Cardiac septum (tissue), 1 donor: ENCODE results near the gene TMEM236. TPM values are rescaled to one million over a fixed set of nuclear protein-coding genes. Genes with fewer than 3 reads are reported as not detected.

Experiments used
- DNase-seq: peaks from one replicate; pipeline ENCODE4 v3.0.0-alpha.2; 2020; ENCODE audit warnings: low spot score
- intact Hi-C: fragments of 100-400 bp; cut with DNase I; formaldehyde crosslinking; loops from one replicate; pipeline ENCODE4 v1.14.0; 2022
- total RNA-seq: library from RNA; stranded (reverse); fragmentation: NEBNext Ultra II Directional; extraction: Animal tissue kit (Norgen Biotek cat#: 25700); gene quantifications from one replicate; pipeline ENCODE4 v1.2.1, GENCODE V29; 2021
- donor health status: DM: no; HTN: no; CAD: no.

The TMEM236 gene
- total RNA-seq, 1 donor from 2014 or later: 0.54 TPM

DNA sequence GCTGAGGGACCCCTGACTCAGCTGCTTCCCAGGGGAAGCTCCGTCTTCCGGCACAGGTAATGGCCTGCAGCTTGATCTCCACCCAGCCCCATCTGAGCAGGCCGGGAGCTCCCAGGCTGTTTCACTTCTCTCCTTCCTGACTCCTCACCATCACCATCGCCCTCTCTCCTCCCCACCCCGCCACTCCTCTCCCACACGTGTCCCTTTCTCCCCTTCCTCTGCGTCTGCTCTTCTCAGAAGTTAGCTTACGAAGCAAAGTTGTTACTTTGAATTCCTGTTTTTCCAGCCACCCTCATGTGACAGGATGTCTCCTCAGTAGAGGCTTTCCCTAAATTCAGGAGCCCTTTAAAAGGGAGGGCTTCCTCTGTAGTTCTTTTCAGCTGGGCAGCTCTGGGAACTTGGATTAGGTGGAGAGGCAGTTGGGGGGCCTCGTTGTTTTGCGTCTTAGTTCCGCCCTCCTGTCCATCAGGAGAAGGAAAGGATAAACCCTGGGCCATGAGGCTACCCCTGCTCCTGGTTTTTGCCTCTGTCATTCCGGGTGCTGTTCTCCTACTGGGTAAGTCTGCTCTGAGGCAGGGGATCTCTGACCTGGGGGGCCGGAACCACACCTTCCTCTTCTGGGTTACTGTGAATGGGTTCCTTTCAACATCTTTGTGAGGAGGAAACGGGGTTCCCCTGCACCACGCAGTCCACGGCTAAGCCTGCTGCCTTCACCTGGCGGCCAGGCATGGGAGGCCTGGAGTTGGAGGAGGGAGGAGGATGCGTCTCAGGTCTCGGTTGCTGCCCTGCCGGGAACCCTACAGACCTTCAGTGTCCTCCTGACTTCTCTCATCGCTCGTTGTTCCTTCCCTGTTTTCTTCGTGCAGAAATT is 57.2 kb downstream of the TMEM236 start, which contains the start of gene MRC1:
Gene MRC1, plus strand, starts transcription at position 378 of the 871 bp plus-strand sequence. Its CDS starts 118 bp downstream, at position 496.
- intact Hi-C loops: no loop called here
- no peak for DNase-seq

DNA sequence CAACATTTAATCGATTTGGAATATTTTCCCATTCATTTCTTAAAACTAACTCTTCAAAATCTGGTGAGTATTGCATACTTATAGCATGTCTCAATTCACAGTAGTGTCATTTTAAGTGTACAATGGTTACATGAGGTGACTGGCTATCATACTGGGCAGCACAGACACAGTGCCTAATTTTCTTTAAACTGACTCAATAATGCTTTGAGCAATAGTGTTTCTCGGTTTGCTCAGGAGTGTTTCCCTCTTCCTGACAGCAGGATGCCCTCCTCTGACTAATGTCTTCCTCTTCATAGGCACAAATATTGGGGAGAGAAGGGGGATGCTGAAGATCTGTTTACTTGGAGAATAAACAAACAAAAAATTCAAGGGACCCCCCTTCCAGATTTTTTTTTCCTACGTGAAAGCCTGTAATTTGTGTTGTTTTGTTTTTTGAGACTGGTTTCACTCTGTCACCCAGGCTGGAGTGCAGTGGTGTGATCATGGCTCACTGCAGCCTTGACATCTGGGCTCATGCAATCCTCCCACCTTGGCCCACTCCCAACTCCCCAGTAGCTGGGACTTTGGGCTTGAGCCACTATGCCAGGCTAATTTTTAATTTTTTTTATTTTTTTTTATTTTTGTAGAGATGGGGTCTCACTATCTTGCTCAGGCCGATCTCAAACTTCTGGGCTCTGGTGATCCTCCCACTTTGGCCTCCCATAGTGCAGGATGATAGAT is 59.3 kb downstream of the TMEM236 start:
- no peak for DNase-seq
- intact Hi-C loops: no loop called here

DNA sequence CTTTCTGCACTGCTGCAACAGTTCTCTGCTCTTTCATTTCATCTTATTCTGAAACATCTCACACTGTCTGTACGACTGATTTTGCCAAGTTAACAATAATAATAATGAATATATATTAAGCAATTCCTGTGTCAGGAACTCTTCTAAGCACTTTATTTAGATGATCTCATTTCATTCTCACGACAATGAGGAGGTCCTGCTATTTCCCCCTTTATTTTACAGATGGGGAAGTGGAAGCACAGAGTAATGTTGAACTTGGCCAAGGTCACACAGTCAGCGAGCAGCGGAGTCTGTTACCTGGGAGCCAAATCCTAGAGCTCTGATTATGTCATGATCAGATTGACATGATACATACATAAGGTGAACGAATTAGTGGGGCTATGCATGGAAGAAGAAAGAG is 63.0 kb downstream of the TMEM236 start:
- no peak for DNase-seq
- intact Hi-C loops: no loop called here

DNA sequence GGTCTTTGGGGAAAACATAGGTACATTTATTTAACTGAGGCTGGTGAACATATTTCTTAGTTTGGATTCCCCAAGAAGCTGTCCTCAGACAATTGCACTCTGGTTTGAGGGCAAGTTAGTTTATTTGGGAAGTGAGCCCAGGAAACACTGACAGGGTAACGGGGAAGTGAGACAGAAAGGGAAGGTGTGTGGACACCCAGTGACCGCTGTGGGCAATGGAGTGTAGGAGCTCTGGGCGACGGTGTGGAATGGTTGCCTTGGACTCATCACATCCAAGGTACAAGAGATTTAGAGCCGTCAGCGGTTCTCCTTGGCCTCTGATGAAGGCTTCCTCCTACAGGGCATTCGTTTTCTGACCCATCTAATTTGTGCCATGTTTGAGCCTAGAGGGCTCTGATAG is 64.2 kb downstream of the TMEM236 start:
- DNase-seq: no peak

DNA sequence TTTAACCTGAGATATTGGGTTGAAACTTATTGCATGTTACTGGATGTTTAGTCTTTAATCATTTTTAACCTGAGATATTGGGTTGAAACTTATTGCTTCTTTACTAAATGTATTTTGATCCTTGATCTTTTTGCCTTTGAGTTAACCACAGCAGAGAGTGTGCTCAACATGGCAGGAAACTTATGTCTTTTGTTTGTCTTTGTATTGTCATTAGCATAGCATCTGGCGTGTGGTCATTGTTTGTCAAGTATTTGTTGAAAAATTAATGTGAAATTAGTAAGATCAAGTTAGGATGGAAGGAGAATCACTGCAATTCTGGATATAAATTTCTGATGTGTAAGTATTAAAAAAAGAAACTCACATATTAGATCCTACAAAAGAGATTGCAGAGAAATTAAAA is 65.3 kb downstream of the TMEM236 start:
- DNase-seq: no peak
- intact Hi-C loops: no loop called here

More for the DNA sequence above, 64.2 kb downstream of the TMEM236 start:
- intact Hi-C loops: no loop called here

DNA sequence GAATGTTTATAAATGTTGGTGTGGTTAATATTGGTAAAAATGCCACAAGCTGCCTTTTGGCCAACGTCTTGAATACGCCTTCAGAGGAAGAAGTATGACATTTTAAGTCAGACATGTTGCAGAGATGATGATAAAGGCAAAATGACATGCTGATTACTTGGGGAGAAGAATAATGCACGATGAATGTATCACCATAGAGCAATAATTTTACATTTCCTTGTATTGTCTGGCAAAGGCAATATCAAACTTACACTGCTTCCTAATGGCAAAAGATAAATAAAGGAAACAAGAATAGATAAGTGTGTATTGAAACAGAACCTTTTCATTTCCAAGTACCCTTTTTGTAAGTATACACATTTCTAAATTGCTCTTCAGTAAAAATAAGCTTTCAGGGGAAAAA is 65.8 kb downstream of the TMEM236 start:
- no peak for DNase-seq
- intact Hi-C loops: no loop called here

DNA sequence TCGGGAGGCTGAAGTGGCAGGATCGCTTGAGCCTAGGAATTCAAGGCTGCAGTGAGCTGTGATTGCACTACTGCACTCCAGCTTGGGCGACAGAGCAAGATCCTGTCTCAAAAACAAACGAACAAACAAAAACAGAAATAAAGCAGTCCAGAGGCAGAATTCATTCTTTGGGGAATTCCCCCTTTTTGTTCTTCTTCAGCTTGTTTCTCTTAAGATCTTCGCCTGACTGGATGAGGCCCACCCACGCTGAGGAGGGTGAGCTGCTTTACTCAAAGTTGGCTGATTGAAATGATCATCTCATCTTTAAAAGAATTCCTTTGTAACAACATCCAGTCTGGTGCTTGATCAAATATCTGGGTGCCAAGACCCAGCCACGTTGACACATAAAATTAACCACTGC is 67.8 kb downstream of the TMEM236 start:
- intact Hi-C loops: no loop called here
- no peak for DNase-seq

DNA sequence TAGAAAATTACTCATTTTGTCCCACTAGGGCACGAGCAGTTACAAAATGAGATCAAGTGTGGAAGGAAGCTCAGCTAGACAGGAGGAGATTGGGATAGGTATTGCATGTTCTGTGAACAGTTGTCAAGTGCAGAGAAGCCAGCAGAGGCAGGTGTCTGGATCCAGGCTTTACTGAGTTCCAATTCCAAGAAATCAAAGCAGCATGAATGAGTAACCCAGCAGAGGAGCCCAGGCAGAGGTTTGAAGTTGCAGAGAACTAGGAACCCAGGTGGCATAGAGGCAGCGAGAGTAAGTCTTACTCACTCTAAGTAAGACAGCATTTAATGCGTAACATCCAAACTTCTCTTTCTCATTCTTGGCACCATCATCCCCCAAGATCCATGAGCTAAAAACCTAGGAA is 68.9 kb downstream of the TMEM236 start:
- no peak for DNase-seq
- intact Hi-C loops: no loop called here

DNA sequence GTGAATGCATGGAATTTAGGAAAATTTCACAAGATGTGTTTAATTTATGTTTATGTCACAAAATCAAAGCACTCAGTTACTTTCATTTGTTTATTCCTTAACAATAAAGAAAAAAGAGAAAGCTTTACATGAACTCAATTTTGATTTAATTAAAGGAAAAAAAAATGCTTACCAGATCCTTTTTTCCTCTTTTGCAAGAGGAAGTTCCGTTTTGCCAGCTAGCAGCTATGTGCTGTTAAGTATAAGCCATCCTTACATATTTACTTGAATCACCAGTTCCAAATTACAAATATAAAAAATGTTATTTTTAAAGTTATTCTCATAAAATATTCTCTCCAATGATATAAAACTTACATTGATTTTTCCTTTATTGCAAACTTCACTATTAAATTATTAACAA is 69.9 kb downstream of the TMEM236 start:
- no peak for DNase-seq
- intact Hi-C loops: no loop called here

DNA sequence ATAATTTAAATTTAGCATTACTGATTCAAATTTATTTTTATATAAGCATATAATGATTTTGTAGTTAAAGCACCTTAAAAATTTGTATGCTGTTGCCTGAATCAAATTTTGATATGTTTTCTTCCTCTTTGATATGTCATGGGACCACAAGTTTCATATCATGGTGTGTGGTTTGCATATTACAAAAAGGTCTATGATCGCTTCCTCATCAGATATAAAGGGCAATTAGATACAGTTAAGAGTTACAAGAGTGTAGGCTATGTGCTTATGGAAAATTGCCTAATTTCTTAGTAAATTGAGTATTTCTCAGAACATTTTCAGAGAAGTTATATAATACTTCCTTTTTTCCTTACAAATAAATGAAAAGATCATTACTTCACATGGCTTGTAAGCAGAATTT is 79.3 kb downstream of the TMEM236 start:
- intact Hi-C loops: no loop called here
- no peak for DNase-seq

DNA sequence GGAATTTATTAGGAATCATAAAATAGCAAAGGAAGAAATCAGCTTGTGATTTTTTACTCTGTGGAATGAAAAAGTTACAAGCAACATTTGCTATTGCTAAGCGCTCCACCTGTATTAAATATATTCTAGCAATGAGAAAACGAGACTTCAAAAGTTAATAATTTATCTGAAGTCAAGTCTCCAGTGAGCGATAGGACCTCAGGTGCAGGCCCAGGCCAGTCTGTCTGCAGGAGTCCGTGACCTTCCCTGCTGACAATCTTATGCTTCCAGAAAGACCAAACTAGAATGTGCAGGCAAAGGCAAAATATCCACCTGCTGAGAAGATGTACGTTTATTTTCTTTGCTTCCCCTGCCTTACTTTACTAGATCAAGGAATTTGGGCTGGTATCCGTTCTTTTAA is 79.9 kb downstream of the TMEM236 start:
- DNase-seq: no peak
- intact Hi-C loops: no loop called here

DNA sequence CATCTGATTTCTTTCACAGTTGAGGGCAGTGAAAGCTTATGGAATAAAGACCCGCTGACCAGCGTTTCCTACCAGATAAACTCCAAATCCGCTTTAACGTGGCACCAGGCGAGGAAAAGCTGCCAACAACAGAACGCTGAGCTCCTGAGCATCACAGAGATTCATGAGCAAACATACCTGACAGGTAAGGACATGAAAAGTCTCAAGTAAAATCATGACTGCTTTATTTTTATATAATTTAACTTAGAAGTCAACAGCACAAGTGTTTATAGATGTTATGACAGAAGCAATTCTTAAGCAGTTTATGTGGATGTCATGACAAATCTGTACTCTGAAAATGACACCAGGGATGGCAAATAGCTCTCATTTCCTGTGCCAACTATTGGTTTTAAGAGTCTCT is 81.7 kb downstream of the TMEM236 start:
- intact Hi-C loops: no loop called here
- no peak for DNase-seq

DNA sequence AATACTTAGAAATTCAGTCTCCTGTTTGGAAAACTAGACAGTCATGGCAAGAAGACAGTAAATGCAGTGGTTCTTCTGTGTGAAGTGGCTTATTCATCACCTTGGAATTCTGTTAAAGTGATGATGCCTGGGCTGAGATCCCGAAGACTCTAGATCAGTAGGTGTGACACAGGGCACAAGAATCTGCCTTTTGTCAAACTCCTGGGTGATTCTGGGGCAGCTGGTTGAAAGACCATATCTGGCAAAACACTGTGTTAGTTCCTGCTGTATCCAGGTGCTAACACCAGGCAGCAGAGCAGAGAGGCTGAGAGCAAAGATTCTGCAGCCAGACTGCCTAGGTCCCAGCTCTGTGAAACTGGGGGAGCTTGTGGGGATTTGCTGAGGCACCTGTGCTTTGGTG is 83.7 kb downstream of the TMEM236 start:
- intact Hi-C loops: no loop called here
- DNase-seq: no peak

DNA sequence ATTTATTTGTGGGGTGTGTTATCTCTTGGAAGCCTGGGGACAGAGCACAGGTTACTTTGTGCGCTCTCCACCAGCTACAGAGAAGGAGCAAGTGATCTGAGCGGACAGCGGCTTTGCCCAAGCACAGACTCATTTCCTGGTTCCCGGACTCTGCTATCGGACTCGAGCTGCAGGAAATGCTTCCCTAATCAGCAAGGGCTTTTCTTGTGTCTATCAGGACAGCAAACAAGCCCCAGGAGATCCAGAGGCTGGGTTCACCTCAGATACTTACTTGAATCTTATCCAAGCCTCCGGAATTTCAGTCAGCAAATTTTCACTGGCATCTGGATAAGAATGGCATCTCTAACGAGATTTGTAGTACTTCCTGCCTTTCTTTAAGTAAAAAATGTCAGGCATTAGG is 84.9 kb downstream of the TMEM236 start:
- DNase-seq: no peak
- intact Hi-C loops: no loop called here

DNA sequence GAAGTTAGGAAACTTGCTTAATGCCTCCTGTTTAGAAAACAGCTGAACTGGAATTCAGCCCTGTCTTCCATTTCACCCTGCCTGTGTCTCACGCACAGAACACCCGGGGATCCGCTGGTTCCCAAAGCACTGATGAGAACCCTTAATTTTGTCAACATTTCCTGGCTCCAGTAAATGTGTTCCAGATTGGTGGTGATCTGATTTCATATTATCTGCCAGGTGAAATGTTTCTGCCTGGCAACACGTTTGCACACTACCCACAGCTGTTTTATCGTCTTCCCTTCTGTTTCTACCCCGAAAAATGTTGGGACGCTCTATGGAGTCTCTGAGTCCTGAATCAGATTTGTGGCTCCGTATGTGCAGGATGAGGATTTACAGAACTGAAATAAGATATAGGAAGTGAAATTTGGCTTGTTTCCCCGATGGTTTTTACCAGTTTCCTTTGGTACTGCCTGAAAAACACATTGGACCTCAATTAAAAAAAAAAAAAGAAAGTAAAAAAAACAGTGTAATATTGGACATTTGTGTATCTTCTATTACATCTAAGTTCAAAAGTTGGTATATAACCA is 86.2 kb downstream of the TMEM236 start:
- no peak for DNase-seq
- intact Hi-C loops: no loop called here

DNA sequence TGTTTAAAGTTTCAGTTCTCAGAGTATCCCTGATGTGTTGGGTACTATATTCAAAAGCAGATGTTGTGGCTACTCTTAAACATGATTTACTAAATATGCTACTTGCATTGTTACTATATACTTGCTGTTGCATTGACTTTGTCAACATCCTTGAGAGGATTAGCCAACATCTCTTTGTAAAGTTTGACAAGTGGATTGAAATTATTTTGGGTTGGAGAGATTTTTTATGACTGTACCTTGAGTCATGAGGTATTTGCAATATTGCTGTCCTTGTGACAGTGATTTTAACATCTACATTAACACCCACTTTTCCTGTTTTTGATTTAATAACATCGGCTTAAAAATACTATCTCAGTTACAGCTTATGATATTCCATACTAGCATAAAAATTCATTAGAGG is 89.0 kb downstream of the TMEM236 start:
- intact Hi-C loops: no loop called here
- DNase-seq: no peak

DNA sequence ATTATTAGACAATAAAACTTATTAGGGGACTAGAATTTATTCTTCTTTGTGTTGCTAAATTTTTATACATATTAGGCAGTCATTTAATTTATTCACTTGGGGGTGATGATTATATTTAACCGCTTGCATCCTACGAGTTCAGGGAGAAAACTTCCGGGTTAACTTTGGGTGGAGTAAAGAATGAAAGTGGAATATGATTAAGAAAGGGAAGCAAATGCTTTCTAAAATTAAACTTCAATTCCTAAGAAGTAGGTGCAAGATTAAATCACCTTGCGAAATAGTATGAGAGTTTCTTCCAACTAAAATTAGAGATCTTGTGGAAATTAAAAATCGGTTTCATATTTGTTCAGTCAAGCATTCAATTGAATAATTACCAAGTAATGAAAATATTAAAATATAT is 90.6 kb downstream of the TMEM236 start:
- intact Hi-C loops: no loop called here
- DNase-seq: no peak

DNA sequence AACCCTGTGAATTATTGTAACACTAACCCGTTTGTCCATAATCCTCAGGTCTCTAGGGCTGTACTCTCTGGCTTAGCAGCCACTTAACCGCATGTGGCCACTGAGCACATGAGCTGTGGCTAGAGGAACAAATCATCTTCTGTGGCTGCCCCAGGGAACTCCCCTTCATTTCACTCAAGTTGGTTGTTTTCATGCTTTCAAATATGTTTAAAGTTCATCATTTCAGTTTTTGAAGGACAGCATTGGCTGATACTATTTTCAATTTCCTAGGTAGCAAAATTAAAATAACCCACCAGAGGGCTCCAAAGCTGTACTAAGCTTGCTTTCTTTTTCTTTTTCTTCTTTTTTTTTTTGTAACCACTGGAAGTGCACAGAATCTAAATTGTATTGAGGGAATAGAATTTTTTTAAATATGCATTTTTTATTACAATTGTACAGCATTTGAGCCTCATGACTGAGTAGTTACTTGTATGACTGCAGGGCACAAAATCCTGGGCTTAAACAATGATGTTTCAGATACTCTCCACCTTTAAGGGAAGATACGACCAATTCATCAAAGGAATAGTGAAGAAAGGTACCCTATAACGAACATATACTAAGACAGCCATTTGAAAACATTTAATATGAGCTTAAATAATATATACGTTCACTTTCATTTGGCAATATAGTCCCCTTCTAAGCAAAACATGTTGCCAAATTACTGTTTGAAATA is 95.7 kb downstream of the TMEM236 start:
- DNase-seq: no peak
- intact Hi-C loops: loop anchor here (5.0 kb wide), 3 partner anchors 370 to 465 kb away; no protein-coding TSS in a partner anchor

DNA sequence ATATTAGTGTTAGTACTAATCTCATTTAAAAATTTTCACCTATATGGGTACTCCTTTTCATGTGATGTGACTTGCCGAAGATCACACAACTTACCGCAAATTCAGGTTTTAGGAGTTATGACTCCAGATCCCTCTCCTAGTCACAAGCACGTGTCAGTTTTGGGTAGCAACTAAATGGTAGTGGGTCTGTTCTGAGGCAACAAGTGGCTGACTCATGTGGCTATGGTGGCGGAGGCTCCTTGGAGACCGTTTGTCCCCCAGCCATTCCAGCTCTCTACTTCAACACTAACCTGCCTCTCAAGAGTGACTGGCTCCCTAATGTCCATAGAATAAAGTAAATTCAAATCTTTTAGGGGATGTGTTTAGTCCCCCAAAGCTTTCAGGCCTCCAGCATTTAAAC is 96.6 kb downstream of the TMEM236 start:
- intact Hi-C loops: loop anchor here (5.0 kb wide), 3 partner anchors 369 to 464 kb away; no protein-coding TSS in a partner anchor
- no peak for DNase-seq
